ENCODE measurements around the gene C2CD5.
"Not testable (repeated sequence)": the region's sequence is repeated elsewhere in the genome, so short reads cannot be mapped to it uniquely, and the experiment has no call there.

C2CD5 gene

DNA sequence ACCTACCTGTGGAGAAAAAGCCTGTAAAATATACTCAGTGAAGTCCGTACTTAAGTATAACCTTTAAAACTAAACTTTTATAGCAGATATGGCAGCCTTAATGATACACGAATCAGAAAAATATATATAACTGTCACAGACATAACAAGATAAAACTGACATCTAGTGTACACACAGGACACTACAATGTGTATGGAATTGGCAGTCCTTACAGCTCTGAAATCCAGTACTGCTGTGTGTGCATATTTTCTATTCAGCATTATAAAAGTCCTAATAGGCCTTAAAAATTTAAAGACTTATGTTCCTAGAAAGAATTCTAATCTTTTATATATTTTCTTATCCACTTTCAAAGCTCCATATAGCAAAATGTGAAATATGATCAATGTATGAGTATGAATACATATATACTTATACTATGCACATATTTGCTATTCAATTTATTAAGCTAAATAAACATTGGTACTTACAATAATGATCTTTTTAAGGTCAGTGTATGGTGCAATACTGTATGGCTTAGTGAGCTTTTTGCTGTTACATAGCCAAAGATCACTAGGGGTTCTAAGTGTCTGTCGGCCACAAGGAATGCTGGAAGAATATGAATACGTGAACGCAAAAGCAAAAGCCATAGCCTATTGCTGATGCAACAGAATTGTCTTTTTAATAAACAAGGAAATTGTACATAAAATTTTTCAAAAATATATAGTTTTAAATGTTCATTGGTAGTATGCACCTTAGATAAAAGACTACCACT is 69.2 kb downstream of the C2CD5 start:
- DNase-seq: no peak

- no peak for DNase-seq
These were observed 71.1 kb downstream of the C2CD5 start for GRCh38 chr12:22473212-22473611.

GRCh38 chr12:22467190-22467589 is 77.2 kb downstream of the C2CD5 start:
- no peak for DNase-seq

GRCh38 chr12:22463306-22463705 is 81.0 kb downstream of the C2CD5 start:
- DNase-seq: no peak

DNA sequence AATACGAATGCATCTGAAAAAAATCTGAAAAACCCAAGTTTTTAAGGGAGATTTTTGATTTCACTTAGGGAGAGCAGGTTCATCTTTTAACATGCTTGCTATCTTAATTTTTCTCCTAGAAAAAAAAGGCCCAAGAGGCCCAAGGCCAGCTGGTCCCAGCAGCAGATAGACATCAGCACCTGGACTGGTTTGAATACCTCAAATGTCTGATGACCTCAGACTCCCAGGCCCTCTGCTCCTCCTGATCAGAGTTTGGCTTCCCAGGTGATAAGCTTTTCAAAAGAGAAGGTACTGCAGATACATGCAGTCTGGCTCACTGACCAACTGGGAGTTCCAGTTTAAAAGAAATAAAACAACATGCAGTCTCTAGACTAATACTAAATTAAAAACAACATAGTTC is 82.6 kb downstream of the C2CD5 start:
- no peak for DNase-seq

GRCh38 chr12:22459838-22460490 is 84.4 kb downstream of the C2CD5 start:
- no peak for DNase-seq

DNA sequence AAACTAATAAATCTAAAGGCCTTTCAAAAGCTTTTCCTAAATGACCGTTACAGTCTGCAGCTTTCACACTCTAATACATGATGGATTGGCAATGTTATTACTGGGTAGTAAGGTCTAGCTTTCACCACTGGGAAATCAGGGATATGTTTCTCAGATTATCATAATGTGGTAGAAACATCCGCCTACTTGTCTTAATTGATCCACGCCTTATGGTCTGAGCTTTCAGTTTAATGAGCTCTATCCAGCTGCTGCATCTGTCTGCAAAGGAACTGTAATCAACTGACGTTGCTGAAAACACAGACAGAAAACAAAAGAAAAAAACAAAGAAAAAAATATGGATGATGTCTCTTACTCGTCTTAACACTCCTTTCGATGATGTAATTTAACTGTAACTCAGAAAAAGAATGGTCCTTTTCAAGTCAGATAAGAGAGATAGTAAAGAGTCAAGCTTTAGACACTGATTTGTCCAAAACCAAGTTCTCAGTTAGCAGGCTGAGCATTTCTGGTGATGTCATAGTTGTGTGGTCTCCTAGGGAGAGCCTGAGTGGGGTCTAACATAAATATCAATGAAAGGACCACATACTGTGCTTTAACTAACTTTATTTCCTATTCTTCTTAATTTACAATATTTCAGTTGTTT is 85.9 kb downstream of the C2CD5 start:
- no peak for DNase-seq

DNA sequence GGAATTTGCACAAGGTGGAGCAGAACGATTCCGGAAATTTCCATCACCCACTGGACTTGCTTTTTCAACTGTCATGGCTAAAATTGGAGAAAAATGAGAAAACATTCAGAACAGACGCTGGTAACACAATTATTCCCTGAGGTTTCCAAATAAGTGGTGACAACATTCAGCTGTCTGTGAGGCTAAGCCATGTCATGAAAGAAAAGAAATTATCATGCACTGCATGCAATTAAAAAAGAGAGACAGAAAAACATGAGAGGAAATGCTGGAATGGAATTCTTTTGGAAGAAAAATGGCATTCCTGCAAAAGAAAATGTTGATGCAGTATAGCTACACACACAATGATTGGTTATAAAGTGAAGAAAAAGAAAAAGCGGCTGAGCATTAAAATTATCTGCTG is 87.3 kb downstream of the C2CD5 start:
- DNase-seq: no peak

DNA sequence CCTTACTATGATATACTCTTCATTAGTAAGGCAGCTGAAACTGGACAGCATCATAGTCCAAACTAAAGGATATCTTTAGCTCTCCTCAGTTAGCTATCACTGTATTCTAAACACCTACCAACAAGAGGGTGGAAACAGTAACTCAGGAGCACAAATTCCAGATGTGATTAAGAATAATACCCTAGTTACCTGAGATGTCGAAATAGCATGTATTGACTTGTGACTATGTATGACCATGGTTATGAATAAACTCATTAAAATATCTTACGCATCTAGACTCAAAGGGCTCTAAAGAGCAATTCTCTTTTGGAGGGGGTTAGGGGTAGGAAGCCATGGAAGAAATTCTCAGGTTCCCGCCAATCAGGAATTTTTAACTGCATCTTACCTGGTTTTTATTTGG is 90.8 kb downstream of the C2CD5 start:
- DNase-seq: no peak

DNA sequence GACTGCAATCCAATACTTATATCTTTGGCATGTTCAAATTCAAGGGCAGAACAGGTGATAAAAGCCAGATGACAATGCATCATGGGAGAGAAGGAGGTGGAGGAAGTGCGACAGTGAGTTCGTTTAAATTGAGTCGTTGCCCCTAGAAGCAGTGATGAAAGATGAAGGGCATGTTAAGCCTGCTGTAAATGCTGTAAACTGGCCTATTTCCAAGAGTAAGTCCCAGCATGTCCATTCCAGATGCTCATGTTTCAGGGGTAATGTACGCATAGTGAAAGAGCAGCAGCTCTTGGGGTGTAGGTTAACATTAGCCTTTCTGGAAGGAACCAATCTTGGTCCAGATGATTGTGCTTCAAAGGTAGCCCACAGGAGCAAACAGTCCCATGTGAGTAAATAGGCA is 97.1 kb downstream of the C2CD5 start:
- DNase-seq: no peak

GRCh38 chr12:22444317-22444665 is 100.1 kb downstream of the C2CD5 start:
- not testable (repeated sequence) for DNase-seq

- DNase-seq: peak; percentile 24 to 50
These were observed 100.7 kb downstream of the C2CD5 start for GRCh38 chr12:22443379-22444316.

- no peak for DNase-seq
These were observed 107.1 kb downstream of the C2CD5 start for GRCh38 chr12:22437031-22437806.

DNA sequence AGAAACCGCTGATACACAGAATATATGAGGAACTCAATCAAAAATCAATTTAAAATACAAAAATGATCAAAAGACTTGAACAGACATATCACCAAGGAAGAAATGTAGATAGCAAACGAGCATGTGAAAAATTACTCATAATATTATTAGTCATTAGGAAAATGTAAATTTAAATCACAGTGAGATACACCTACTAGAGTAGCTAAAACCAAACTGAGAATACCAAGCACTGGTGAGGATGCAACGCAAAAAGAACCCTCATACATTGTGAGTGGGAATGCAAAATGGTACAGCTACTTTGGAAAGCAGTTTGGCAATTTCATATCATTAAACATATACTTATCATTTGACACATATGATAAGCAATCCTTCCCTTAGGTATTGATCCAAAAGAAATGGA is 108.8 kb downstream of the C2CD5 start:
- no peak for DNase-seq

DNA sequence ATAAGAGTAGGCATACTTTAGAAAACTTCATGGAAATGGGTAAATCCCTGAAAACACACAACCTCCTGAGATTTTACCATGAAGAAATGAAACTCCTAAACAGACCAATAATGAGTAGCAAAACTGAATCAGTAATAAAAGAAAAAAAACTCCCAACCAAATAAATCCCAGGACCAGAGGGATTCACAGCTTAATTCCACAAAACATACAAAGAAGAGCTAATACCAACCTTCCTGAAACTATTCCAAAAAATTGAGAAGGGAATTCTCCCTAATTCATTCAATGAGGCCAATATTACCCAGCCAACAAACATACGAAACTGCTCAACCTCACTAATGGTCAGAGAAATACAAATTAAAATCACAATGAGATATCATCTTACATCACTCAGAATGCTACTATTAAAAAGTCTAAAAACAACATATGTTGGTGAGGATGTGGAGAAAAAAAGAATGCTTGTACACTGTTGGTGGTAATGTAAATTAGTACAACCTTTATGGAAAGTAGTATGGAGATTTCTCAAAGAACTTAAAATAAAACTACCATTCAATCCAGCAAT is 112.6 kb downstream of the C2CD5 start:
- DNase-seq: no peak

GRCh38 chr12:22416801-22417200 is 127.5 kb downstream of the C2CD5 start:
- no peak for DNase-seq

DNA sequence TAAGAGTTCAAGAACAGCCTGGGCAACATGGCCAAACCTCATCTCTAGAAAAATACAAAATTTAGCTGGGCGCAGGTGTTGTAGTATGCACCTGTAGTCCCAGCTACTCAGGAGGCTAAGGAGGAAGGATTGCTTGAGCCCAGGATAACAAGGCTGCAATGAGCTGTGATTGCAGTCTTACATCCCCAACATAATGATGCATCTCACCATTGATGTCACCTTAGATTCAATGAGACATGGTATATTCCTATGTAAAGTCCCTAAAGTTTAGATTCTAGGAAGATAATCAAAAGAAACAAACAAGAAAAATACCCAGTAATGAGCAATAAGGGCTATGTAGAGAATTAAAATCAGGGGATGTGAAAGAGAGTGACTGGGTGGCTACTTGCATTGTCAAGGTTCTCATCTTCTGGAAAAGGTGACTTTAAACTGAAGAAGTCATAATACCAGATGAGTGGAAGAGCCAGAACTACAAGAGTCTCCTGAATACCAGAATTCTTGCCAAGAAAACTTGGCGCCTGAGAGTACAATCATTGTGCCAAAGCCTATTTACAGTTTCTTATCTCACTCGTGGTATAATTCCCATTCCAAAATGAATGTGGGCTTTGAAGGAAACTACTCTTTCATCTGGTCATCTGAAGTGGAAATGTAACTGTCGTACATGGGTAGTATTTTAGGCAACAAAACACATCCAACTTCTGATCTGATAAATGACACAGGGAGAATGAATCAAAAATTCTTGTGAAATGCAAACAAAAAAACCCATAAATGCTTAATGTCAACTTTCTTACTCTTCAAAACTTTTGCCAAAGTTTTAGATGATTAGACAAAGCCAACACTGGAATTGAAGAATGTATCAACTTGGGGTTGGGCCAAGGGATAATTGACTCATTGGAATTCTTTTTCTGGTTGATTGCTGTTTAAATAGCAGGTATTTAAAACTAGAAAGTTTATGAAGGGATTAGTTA is 128.7 kb downstream of the C2CD5 start:
- DNase-seq: no peak

DNA sequence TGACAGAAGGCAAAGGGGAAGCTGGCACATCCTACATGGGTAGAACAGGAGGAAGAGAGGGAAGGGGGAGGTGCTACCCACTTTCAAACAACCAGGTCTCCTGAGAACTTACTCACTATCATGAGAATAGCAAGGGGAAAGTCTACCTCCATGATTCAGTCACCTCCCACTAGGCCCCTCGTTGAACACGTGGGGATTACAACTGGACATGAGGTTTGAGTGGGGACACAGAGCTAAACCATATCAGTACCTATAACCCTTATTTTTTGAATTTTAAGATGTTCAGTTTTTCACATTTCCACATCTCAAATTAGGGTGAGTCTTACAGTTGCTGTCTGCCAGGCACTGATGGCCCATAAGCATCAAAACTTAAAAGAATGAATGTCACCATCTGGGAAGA is 129.6 kb downstream of the C2CD5 start:
- no peak for DNase-seq

DNA sequence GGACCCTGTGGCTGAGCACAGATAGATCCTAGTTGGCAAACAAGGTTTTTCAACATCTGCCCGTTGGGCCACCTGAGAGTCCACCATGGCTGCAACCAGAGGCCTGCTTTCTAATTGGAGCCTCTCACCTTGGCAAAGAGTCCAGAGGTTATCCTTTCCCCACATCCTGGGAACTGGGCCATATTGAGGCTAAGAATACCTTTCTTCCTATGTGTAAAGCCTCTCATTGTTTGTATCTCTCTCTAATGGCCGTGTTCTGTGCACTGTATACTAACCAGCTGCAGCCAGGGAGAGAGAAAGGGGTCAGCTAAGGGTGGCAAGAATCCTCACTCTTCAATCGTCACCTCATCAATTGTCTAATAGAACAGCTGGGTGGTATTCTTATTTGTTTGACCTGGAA is 130.8 kb downstream of the C2CD5 start:
- no peak for DNase-seq

GRCh38 chr12:22412581-22412980 is 131.8 kb downstream of the C2CD5 start:
- no peak for DNase-seq

DNA sequence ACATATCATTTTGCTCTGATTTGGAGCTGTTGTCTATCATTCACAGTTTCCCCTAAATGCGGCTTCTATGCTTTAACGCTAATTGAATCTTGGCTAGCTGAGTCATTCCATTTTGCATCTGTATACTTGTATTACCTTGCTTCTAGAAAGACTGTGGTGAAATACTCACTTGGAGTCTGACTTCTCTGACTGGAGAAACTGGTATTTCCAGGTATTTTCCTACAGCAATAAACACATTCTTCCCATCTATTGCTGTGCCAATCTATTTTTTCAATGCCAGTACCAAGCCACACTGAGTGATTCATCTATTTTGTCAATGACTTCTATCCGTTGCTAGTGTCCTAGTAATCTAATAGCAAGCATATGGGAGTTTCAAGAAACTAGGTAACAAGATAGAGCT is 133.9 kb downstream of the C2CD5 start:
- DNase-seq: no peak

All from stimulated activated CD4-positive, alpha-beta T cell treated with anti-CD3 and anti-CD28 coated beads, Interleukin-4, amount 100 ng/mL, for 4 hours (primary cell).